Skin of body (tissue), 2 donors: ENCODE measurements around the gene ATP6V0E2. TPM values are rescaled to one million over a fixed set of nuclear protein-coding genes. Genes with fewer than 3 reads are reported as not detected.

ENCODE experiments used
- small RNA-seq: library from RNA; depleted of rRNA; stranded (forward); fragments of <200 nt; gene quantifications from one replicate; pipeline ENCODE3, GENCODE V24; 2014; ENCODE audit warnings: low replicate concordance
- total RNA-seq: library from RNA; depleted of rRNA; stranded (reverse); fragments of >200 nt; gene quantifications from one replicate; pipeline ENCODE4 v1.2.3, GENCODE V29; 2014

Gene ATP6V0E2
- total RNA-seq, 1 donor from 2014 or later: 4.1 TPM

Small RNA genes within 50 kb of the gene (small RNA-seq; reads per million reads assigned to genes)
- not detected for gene AC093458.1

Other genes starting within 250 kb of the ATP6V0E2 start
- 3.6 TPM for gene ZNF467, start 100.4 kb upstream of the ATP6V0E2 start, total RNA-seq
- 11.4 TPM for gene ZNF862, start 35.6 kb upstream of the ATP6V0E2 start, total RNA-seq